IMR-90 (cell line): Measurements from ENCODE around the gene CASZ1. TPM values are rescaled to one million over a fixed set of nuclear protein-coding genes. Genes with fewer than 3 reads are reported as not detected.

Experiments
- ATAC-seq: fragments of 200-7000 bp; cut with Tn5 transposase; 2 replicates; pipeline ENCODE4 v1.9.1; 2020; ENCODE audit warnings: low read depth, mild to moderate bottlenecking, moderate library complexity
- BruUV-seq: library from RNA; stranded (reverse); fragments of 400-500 nt; replicated peaks from 2 replicates; lab custom pipeline; 2021; lab: Mats Ljungman, UMichigan
- CTCF ChIA-PET: fragments of 300-600 bp; formaldehyde crosslinking; extraction: SDS; loops from one replicate; lab custom pipeline; 2021; ENCODE audit warnings: antibody characterized with exemption; lab: Yijun Ruan, JAX
- POLR2A ChIA-PET: fragments of 300-600 bp; sonication (Branson Sonifier 250); formaldehyde crosslinking; loops from one replicate; lab custom pipeline; 2022; ENCODE audit warnings: antibody characterized with exemption; ENCODE audit not compliant: unreplicated experiment; lab: Charles Lee
- DNase-seq: peaks from one replicate; pipeline ENCODE4 v3.0.0; 2013
- H2AFZ ChIP-seq: replicated peaks from 2 replicates; pipeline ENCODE3; 2013; ENCODE audit warnings: low read length, mild to moderate bottlenecking; ENCODE audit not compliant: poor library complexity
- H2AK5ac ChIP-seq: 2 replicates; pipeline ENCODE4 v1.6.1; 2013; ENCODE audit warnings: low read depth, low read length, inconsistent platforms
- H2AK9ac ChIP-seq: replicated peaks from 2 replicates; pipeline ENCODE3; 2013; ENCODE audit warnings: mild to moderate bottlenecking, low read depth, low read length, moderate library complexity; ENCODE audit not compliant: poor library complexity
- H2BK120ac ChIP-seq: 2 replicates; pipeline ENCODE4 v1.6.1; 2013; ENCODE audit warnings: low read depth, low read length, inconsistent platforms
- H2BK15ac ChIP-seq: 3 replicates; pipeline ENCODE4 v1.6.1; 2013; ENCODE audit warnings: low read depth, low read length, inconsistent platforms
- H2BK20ac ChIP-seq: 2 replicates; pipeline ENCODE4 v1.6.1; 2013; ENCODE audit warnings: low read depth, mild to moderate bottlenecking, inconsistent platforms, low read length, moderate library complexity
- H2BK5ac ChIP-seq: 2 replicates; pipeline ENCODE4 v1.6.1; 2013; ENCODE audit warnings: mild to moderate bottlenecking, low read depth, low read length, inconsistent platforms; ENCODE audit not compliant: poor library complexity, severe bottlenecking
- H3K14ac ChIP-seq: replicated peaks from 2 replicates; pipeline ENCODE4 v1.6.1; 2013; ENCODE audit warnings: low read depth, low read length, inconsistent platforms
- H3K18ac ChIP-seq: 2 replicates; pipeline ENCODE4 v1.6.1; 2013; ENCODE audit warnings: low read depth, low read length, control low read depth
- H3K23ac ChIP-seq: 2 replicates; pipeline ENCODE4 v1.6.1; 2013; ENCODE audit warnings: low read depth, low read length, inconsistent platforms
- H3K27ac ChIP-seq: 2 replicates; pipeline ENCODE4 v1.5.1; 2013; ENCODE audit warnings: mild to moderate bottlenecking, control low read depth, low read length; ENCODE audit not compliant: insufficient read depth
- H3K27me3 ChIP-seq: 2 replicates; pipeline ENCODE4 v1.6.1; 2013; ENCODE audit warnings: low read length; ENCODE audit not compliant: control insufficient read depth, insufficient read depth
- H3K36me3 ChIP-seq: 2 replicates; pipeline ENCODE4 v1.6.1; 2013; ENCODE audit warnings: low read length, mixed read lengths; ENCODE audit not compliant: control insufficient read depth, insufficient read depth
- H3K4ac ChIP-seq: 2 replicates; pipeline ENCODE4 v1.6.1; 2013; ENCODE audit warnings: low read depth, low read length, inconsistent platforms
- H3K4me1 ChIP-seq: 2 replicates; pipeline ENCODE4 v1.6.1; 2013; ENCODE audit warnings: low read length, mixed read lengths; ENCODE audit not compliant: control insufficient read depth, insufficient read depth
- H3K4me2 ChIP-seq: 2 replicates; pipeline ENCODE4 v1.6.1; 2013; ENCODE audit warnings: low read depth, mild to moderate bottlenecking, control low read depth, low read length, moderate library complexity
- H3K4me3 ChIP-seq: 2 replicates; pipeline ENCODE4 v1.5.1; 2013; ENCODE audit warnings: low read depth, mild to moderate bottlenecking, control low read depth, low read length, moderate library complexity; ENCODE audit not compliant: insufficient read depth
- H3K56ac ChIP-seq: 2 replicates; pipeline ENCODE4 v1.6.1; 2013; ENCODE audit warnings: low read length, inconsistent platforms; ENCODE audit not compliant: insufficient read depth; ENCODE audit errors: extremely low read depth
- H3K79me1 ChIP-seq, 2 experiments: 2 replicates each; pipeline ENCODE4 v1.6.1; 2013; ENCODE audit warnings: low read length in 2 of 2, inconsistent platforms in 1 of 2, low read depth in 1 of 2
- H3K9ac ChIP-seq: 2 replicates; pipeline ENCODE4 v1.6.1; 2013; ENCODE audit warnings: low read depth, low read length, control low read depth
- H3K9me1 ChIP-seq: 2 replicates; pipeline ENCODE4 v1.6.1; 2013; ENCODE audit warnings: low read length, inconsistent platforms; ENCODE audit not compliant: insufficient read depth
- H3K9me3 ChIP-seq: 2 replicates; pipeline ENCODE4 v1.6.1; 2013; ENCODE audit warnings: low read length; ENCODE audit not compliant: control insufficient read depth, insufficient read depth
- H4K20me1 ChIP-seq: 2 replicates; pipeline ENCODE4 v1.6.1; 2013; ENCODE audit warnings: low read length, inconsistent platforms; ENCODE audit not compliant: insufficient read depth
- H4K5ac ChIP-seq: 2 replicates; pipeline ENCODE4 v1.6.1; 2013; ENCODE audit warnings: mild to moderate bottlenecking, low read depth, low read length, control low read depth
- H4K8ac ChIP-seq, 2 experiments: 2 replicates each; pipeline ENCODE4 v1.6.1; 2013; ENCODE audit warnings: low read depth in 2 of 2, low read length in 2 of 2, control low read depth in 1 of 2, inconsistent platforms in 1 of 2
- H4K91ac ChIP-seq: 2 replicates; pipeline ENCODE4 v1.6.1; 2013; ENCODE audit warnings: low read depth, low read length, inconsistent platforms; ENCODE audit not compliant: insufficient read depth
- MXI1 ChIP-seq: IDR thresholded peaks from 2 replicates; pipeline ENCODE4 v1.6.1; 2012; ENCODE audit warnings: low read depth, mild to moderate bottlenecking, low read length, moderate library complexity, borderline replicate concordance
- NFE2L2 ChIP-seq: fragments of 150-350 bp; IDR thresholded peaks from 2 replicates; pipeline ENCODE4 v1.6.1; 2016; ENCODE audit warnings: low read depth, mild to moderate bottlenecking, low read length
- RCOR1 ChIP-seq: IDR thresholded peaks from 2 replicates; pipeline ENCODE4 v1.6.1; 2012; ENCODE audit warnings: mild to moderate bottlenecking, low read length, improper control_type of control experiment; ENCODE audit not compliant: insufficient replicate concordance
- RFX5 ChIP-seq: IDR thresholded peaks from 2 replicates; pipeline ENCODE4 v1.8.0; 2012; ENCODE audit warnings: low read depth, mild to moderate bottlenecking, low read length, moderate library complexity
- WGBS, 2 experiments: methylation state at CpG; one replicate each; pipeline versions ENCODE4 v1.1.5 to v1.1.7; 2013; ENCODE audit warnings: missing lambda C conversion rate in 2 of 2; ENCODE audit not compliant: insufficient read length in 1 of 2; ENCODE audit errors: extremely low coverage in 2 of 2; 5-methylcytosine and 5-hydroxymethylcytosine counted together
- dilution Hi-C: fragments of 300-500 bp; cut with HindIII; formaldehyde crosslinking; loops from one replicate; pipeline ENCODE4 v1.14.3; 2018; ENCODE audit warnings: low sequenced_read_pairs; ENCODE audit not compliant: unreplicated experiment
- in situ Hi-C: fragments of 300-500 bp; cut with MboI; formaldehyde crosslinking; loops from 3 replicates; pipeline ENCODE4 v1.14.3; 2019; ENCODE audit warnings: low sequenced_read_pairs, inconsistent platforms, mixed read lengths
- intact Hi-C: fragments of 100-400 bp; cut with micrococcal nuclease; formaldehyde crosslinking; loops from 2 replicates; pipeline ENCODE4 v1.10.0; 2022
- polyA plus RNA-seq, 3 experiments: library from polyadenylated mRNA; depleted of rRNA; stranded (reverse); fragments of >200 nt; gene quantifications; 2 replicates each; pipeline ENCODE4 v1.2.3, GENCODE V29; 2012; ENCODE audit warnings: low replicate concordance in 1 of 3
- total RNA-seq: library from RNA; depleted of rRNA; stranded (reverse); fragments of >200 nt; gene quantifications from 2 replicates; pipeline ENCODE4 v1.2.3, GENCODE V29; 2012

The CASZ1 gene
- total and polyA plus RNA-seq, 2 of the 4 experiments (the other 2 are of a cell fraction) = 0.18 to 0.24 TPM

DNA sequence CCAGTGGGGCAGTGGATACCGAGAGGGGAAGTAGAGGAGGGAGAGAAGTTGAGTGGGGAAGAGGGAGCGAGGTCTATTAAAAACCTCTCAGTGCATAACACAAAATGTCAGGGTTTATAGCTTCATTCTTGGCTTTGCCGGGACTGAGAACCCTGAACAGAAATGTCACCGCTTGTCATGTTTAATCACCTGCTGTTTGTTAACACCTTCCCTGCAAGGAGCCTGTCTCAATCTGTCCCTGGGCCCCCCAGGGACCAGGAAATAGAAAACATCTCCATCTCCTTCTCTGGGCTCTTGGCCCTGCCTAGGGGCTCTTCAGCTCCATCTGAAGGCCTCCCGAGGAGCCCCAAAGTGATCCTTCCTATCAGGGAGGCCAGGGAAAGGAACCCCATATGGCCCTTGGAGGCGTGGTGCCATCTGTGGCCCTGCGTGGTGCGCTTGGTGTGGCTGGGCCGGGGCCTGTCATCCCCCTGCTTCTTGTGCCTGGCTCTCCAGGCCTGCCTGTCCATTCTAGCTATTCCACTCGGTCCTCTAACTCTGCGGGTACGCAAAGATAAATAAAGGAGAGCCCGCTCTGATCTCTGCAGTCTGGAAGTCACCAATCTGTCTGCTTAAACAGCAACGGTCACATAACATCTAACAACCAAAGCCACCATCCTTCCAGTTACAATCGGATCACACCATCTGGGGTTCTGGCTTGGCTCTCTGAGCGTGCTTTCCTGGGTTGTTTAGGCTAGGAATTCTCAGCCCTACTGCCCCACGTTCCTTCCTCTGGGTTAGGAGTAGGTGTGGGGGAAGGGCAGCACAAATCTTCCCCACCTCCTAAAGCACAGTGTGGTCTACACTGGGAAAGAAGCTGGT is 113.8 kb downstream of the CASZ1 start:
- CTCF ChIA-PET = interaction anchor here (0.8 kb wide), 1 partner anchor 185 kb away, joined by 3 read pairs; no protein-coding TSS in a partner anchor
- no TSS peak for BruUV-seq
- Histone ChIP-seq H2BK120ac (no peak overlapping the region), H2AFZ (no peak overlapping the region), H3K4me1 (peaks cover 11% of the 10 kb centered on the region; the same call in 1 of the 2 replicates), H3K14ac (no peak overlapping the region), H3K27me3 (peaks cover 5% of the 10 kb centered on the region; the same call in 1 of the 2 replicates), H3K4ac (no peak overlapping the region), H2BK15ac (no peak overlapping the region), H4K5ac (no peak overlapping the region), H3K18ac (no peak overlapping the region), H2BK20ac (no peak overlapping the region), H3K9me1 (no peaks in the 10 kb centered on the region), H3K23ac (no peak overlapping the region), H4K91ac (no peak overlapping the region), H3K9me3 (no peaks in the 10 kb centered on the region), H3K36me3 (no peaks in the 10 kb centered on the region), H3K9ac (no peak overlapping the region), H2AK5ac (no peak overlapping the region), H2AK9ac (peak overlapping the region; percentile 1), H4K20me1 (no peaks in the 10 kb centered on the region), H2BK5ac (no peak overlapping the region), H3K56ac (no peak overlapping the region), H3K27ac (no peak overlapping the region), H3K79me1 (no peaks in the 10 kb centered on the region), H3K4me2 (no peak overlapping the region), H4K8ac (no peak overlapping the region), H3K4me3 (no peak overlapping the region)
- intact Hi-C loops = no loop called here
- dilution Hi-C loops = no loop called here
- in situ Hi-C loops = no loop called here
- DNase-seq (no peak), ATAC-seq (peak; percentile 46)
- TF ChIP-seq MXI1 (no peak), RCOR1 (no peak), NFE2L2 (no peak), RFX5 (no peak)
- WGBS, 2 experiments = 46% methylated on average over 10 of the region's 17 CpGs; no CpG with 5 or more reads in 1 of the 2 experiments
- POLR2A ChIA-PET = no interaction called here
